ENCODE results near the gene SMG6.

GRCh38 chr17:2035541-2036488 is 267.8 kb downstream of the SMG6 start:
- no peak for TF ChIP-seq CREB1 (IDR thresholded peaks at IDR 0.05; ENCODE audit: low read depth)
- no peak for TF ChIP-seq REST (IDR thresholded peaks at IDR 0.05; ENCODE audit: low read depth)
- TF ChIP-seq CEBPB (IDR thresholded peaks at IDR 0.05): no peak
- no peak for TF ChIP-seq RAD21 (IDR thresholded peaks at IDR 0.05; ENCODE audit: low read depth)
- TF ChIP-seq ZBTB7A (IDR thresholded peaks at IDR 0.05; ENCODE audit: low read depth): no peak
- no peak for TF ChIP-seq TAF1 (IDR thresholded peaks at IDR 0.05; ENCODE audit: low read depth)
- no peak for TF ChIP-seq FOXM1 (IDR thresholded peaks at IDR 0.05; ENCODE audit: borderline replicate concordance, low read depth)
- TF ChIP-seq YY1 (IDR thresholded peaks at IDR 0.05; ENCODE audit: low read depth): no peak
- no peak for TF ChIP-seq MAX (IDR thresholded peaks at IDR 0.05)
- TF ChIP-seq EP300 (IDR thresholded peaks at IDR 0.05; ENCODE audit: borderline replicate concordance): no peak

All from Ishikawa (cell line).